Measurements from ENCODE around the gene RSBN1L. TPM values are rescaled to one million over a fixed set of nuclear protein-coding genes. Genes with fewer than 3 reads are reported as not detected.
"Not testable (repeated sequence)": the region's sequence is repeated elsewhere in the genome, so short reads cannot be mapped to it uniquely, and the experiment has no call there.

Gene RSBN1L
- total RNA-seq, 1 experiment from 2014 or later, result 21.4 TPM

GRCh38 chr7:77699056-77699455, 2.8 kb downstream of the RSBN1L start:
- intact Hi-C loops (cut with micrococcal nuclease; ENCODE audit: unreplicated experiment), result no loop called here
- POLR2A ChIA-PET, result no interaction called here

DNA sequence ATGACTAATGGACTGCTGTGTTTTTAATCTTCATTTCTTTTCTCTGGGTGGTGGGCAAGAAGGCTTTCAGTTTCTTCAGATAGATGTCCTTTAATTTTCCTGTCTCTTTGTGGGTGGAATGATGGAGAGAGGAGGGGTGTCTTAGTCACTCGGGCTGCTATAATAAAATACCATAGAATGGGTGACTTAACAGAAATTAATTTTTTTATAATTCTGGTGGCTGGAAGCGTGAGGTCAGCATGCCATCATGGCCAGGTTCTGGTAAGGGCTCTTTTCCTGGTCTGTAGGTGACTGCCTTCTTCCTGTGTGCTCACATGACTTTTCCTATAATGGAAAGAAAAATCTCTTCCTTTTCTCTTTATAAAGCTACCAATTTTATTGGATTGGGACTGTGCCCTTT, 6.3 kb downstream of the RSBN1L start:
- Histone ChIP-seq H3K4me3 (ENCODE audit: low read depth, low read length) (no peak overlapping the region), H3K27me3 (replicated peaks; ENCODE audit: control insufficient read depth, insufficient read depth, low read length) (no peaks in the 10 kb centered on the region), H3K4me1 (peaks cover 7% of the 10 kb centered on the region; the same call in 1 of the 2 replicates), H3K9me3 (no peaks in the 10 kb centered on the region), H3K36me3 (ENCODE audit: control insufficient read depth, insufficient read depth, low read length) (no peaks in the 10 kb centered on the region)
- Mint-ChIP-seq H3K36me3 (ENCODE audit: insufficient read depth, unreplicated experiment) (peaks cover 17% of the 10 kb centered on the region), H3K4me3 (ENCODE audit: unreplicated experiment) (no peak overlapping the region), H3K9me3 (ENCODE audit: unreplicated experiment) (no peaks in the 10 kb centered on the region), H3K4me1 (ENCODE audit: low read depth, unreplicated experiment) (peaks cover 15% of the 10 kb centered on the region), H3K27me3 (ENCODE audit: insufficient read depth, unreplicated experiment) (no peaks in the 10 kb centered on the region), H3K27ac (ENCODE audit: unreplicated experiment) (peak overlapping the region; percentile 21)
- ChIA-PET POLR2A (no interaction called here), CTCF (no interaction called here)
- DNase-seq, result no peak
- TF ChIP-seq CTCF (IDR thresholded peaks at IDR 0.05; ENCODE audit: insufficient read depth in 1 of 2, low read depth in 1 of 2, low read length in 1 of 2, severe bottlenecking in 1 of 2, unreplicated experiment in 1 of 2), result no peak
- BruUV-seq (replicated peaks), result no TSS peak
- intact Hi-C loops (cut with micrococcal nuclease; ENCODE audit: unreplicated experiment), result no loop called here

More at GRCh38 chr7:77699056-77699455, 2.8 kb downstream of the RSBN1L start:
- TF ChIP-seq CTCF (IDR thresholded peaks at IDR 0.05; ENCODE audit: insufficient read depth in 1 of 2, low read depth in 1 of 2, low read length in 1 of 2, severe bottlenecking in 1 of 2, unreplicated experiment in 1 of 2), result no peak
- CTCF ChIA-PET, result no interaction called here
- Mint-ChIP-seq H3K4me1 (ENCODE audit: low read depth, unreplicated experiment) (peaks cover 15% of the 10 kb centered on the region), H3K9me3 (ENCODE audit: unreplicated experiment) (no peaks in the 10 kb centered on the region), H3K27me3 (ENCODE audit: insufficient read depth, unreplicated experiment) (no peaks in the 10 kb centered on the region), H3K27ac (ENCODE audit: unreplicated experiment) (no peak overlapping the region), H3K36me3 (ENCODE audit: insufficient read depth, unreplicated experiment) (peaks cover 25% of the 10 kb centered on the region), H3K4me3 (ENCODE audit: unreplicated experiment) (no peak overlapping the region)
- BruUV-seq (replicated peaks), result no TSS peak
- Histone ChIP-seq H3K27me3 (replicated peaks; ENCODE audit: control insufficient read depth, insufficient read depth, low read length) (no peaks in the 10 kb centered on the region), H3K36me3 (ENCODE audit: control insufficient read depth, insufficient read depth, low read length) (no peaks in the 10 kb centered on the region; the same call in 1 of the 2 replicates), H3K9me3 (no peaks in the 10 kb centered on the region), H3K4me1 (peaks cover 7% of the 10 kb centered on the region; the same call in 1 of the 2 replicates), H3K4me3 (ENCODE audit: low read depth, low read length) (no peak overlapping the region)
- DNase-seq, result no peak

DNA sequence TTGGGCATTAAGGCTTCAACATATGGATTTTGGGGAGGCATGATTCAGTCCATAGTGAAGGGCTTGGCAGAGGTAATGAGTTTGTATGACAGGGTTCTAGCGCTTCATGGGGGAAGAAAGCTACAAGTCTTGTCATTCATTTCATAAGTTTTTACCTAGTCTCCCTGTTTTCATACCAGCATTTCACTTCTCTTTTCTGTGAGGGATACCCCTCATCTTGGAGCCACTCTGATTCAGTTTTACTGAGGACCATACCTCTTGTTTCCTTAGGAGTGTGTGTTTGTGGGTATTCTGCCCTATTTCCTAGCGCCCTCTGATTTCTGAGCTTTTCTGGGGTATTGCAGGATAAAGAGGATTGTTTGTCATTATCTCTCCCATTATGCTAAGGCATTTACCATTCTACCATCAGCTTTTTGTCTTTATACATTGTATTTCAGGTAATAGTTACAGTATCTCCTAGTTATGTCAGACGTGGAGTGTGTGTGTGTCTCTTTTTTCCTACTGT, 6.8 kb downstream of the RSBN1L start:
- H3K4me1 ChIP-seq, result peaks cover 5% of the 10 kb centered on the region; the same call in 1 of the 2 replicates
- H3K9me3 ChIP-seq, result no peaks in the 10 kb centered on the region
- H3K4me3 Mint-ChIP-seq (ENCODE audit: unreplicated experiment), result no peak overlapping the region
- H3K36me3 Mint-ChIP-seq (ENCODE audit: insufficient read depth, unreplicated experiment), result peaks cover 17% of the 10 kb centered on the region
- DNase-seq, result no peak
- BruUV-seq (replicated peaks), result no TSS peak
- peaks cover 15% of the 10 kb centered on the region for H3K4me1 Mint-ChIP-seq (ENCODE audit: low read depth, unreplicated experiment)
- CTCF ChIA-PET, result no interaction called here
- H3K36me3 ChIP-seq (ENCODE audit: control insufficient read depth, insufficient read depth, low read length), result no peaks in the 10 kb centered on the region
- no peaks in the 10 kb centered on the region for H3K9me3 Mint-ChIP-seq (ENCODE audit: unreplicated experiment)
- intact Hi-C loops (cut with micrococcal nuclease; ENCODE audit: unreplicated experiment), result no loop called here
- H3K4me3 ChIP-seq (ENCODE audit: low read depth, low read length), result no peak overlapping the region
- no peak for TF ChIP-seq CTCF (IDR thresholded peaks at IDR 0.05; ENCODE audit: insufficient read depth in 1 of 2, low read depth in 1 of 2, low read length in 1 of 2, severe bottlenecking in 1 of 2, unreplicated experiment in 1 of 2)
- POLR2A ChIA-PET, result no interaction called here
- H3K27ac Mint-ChIP-seq (ENCODE audit: unreplicated experiment), result no peak overlapping the region
- no peaks in the 10 kb centered on the region for H3K27me3 Mint-ChIP-seq (ENCODE audit: insufficient read depth, unreplicated experiment)
- H3K27me3 ChIP-seq (replicated peaks; ENCODE audit: control insufficient read depth, insufficient read depth, low read length), result no peaks in the 10 kb centered on the region

DNA sequence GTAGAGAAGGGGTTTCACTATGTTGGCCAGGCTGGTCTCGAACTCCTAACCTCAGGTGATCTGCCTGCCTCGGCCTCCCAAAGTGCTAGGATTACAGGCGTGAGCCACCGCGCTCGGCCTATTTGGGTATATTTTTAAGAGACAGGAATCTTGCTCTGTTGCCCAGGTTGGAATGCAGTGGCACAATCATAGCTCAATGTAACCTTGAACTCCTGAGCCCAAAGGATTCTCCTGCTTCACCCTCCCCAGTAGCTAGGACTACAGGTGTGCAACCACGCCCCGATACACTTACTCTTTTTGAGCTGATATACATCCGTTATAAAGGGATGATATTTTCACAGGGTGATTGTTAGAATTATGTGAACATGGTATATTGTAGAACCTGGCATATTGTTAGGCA, 7.4 kb downstream of the RSBN1L start:
- H3K4me3 ChIP-seq (ENCODE audit: low read depth, low read length); intact Hi-C loops (cut with micrococcal nuclease; ENCODE audit: unreplicated experiment); DNase-seq; CTCF ChIA-PET; H3K4me1 ChIP-seq; POLR2A ChIA-PET; H3K9me3 ChIP-seq; H3K9me3 Mint-ChIP-seq (ENCODE audit: unreplicated experiment); H3K36me3 ChIP-seq (ENCODE audit: control insufficient read depth, insufficient read depth, low read length); H3K27ac Mint-ChIP-seq (ENCODE audit: unreplicated experiment); H3K27me3 ChIP-seq (replicated peaks; ENCODE audit: control insufficient read depth, insufficient read depth, low read length); H3K4me3 Mint-ChIP-seq (ENCODE audit: unreplicated experiment); H3K27me3 Mint-ChIP-seq (ENCODE audit: insufficient read depth, unreplicated experiment); BruUV-seq (replicated peaks): not testable (repeated sequence)
- peaks cover 16% of the 10 kb centered on the region for H3K4me1 Mint-ChIP-seq (ENCODE audit: low read depth, unreplicated experiment)
- peaks cover 17% of the 10 kb centered on the region for H3K36me3 Mint-ChIP-seq (ENCODE audit: insufficient read depth, unreplicated experiment)

Measured in Caco-2 (cell line).